Stomach (tissue), 4 donors: ENCODE measurements around the gene RIC1.

ENCODE experiments used
- CTCF ChIP-seq, 7 experiments: fragments of 450-650 bp in 4 of 7; fragments of 200-600 bp in 3 of 7; sonication (generic) in 3 of 7; IDR thresholded peaks; one replicate each; pipeline ENCODE4 v1.5.1; 2016 to 2019; ENCODE audit warnings: antibody characterized with exemption in 7 of 7, control low read depth in 2 of 7, mild to moderate bottlenecking in 1 of 7
- POLR2A ChIP-seq, 4 donors: fragments of 450-650 bp; IDR thresholded peaks; one replicate each; pipeline ENCODE4 v1.6.1; 2016; ENCODE audit warnings: antibody characterized with exemption in 4 of 4, control low read depth in 2 of 4, mild to moderate bottlenecking in 1 of 4, moderate library complexity in 1 of 4

- TF ChIP-seq CTCF (IDR thresholded peaks at IDR 0.05) (no peak), POLR2A (IDR thresholded peaks at IDR 0.05) (no peak)
These were observed 186.6 kb downstream of the RIC1 start for GRCh38 chr9:5815461-5815860.
